Neural progenitor cell (in vitro differentiated cells): ENCODE measurements around the gene ADM5. TPM values are rescaled to one million over a fixed set of nuclear protein-coding genes. Genes with fewer than 3 reads are reported as not detected.

Source experiments
- DNase-seq: peaks from one replicate; pipeline ENCODE4 v3.0.0-alpha.2; 2016; ENCODE audit warnings: low spot score
- H2AFZ ChIP-seq: fragments of 200-600 bp; sonication (generic); replicated peaks from 2 replicates; pipeline ENCODE4 v1.6.1; 2016; ENCODE audit warnings: antibody characterized with exemption
- H3F3A ChIP-seq: fragments of 200-600 bp; sonication (generic); 2 replicates; pipeline ENCODE4 v1.6.1; 2016; ENCODE audit warnings: antibody characterized with exemption, low read depth
- H3K27ac ChIP-seq: fragments of 200-600 bp; sonication (generic); 2 replicates; pipeline ENCODE4 v1.5.1; 2016; ENCODE audit warnings: mild to moderate bottlenecking
- H3K27me3 ChIP-seq: fragments of 200-600 bp; sonication (generic); 2 replicates; pipeline ENCODE4 v1.6.1; 2016; ENCODE audit warnings: mild to moderate bottlenecking, moderate library complexity
- H3K36me3 ChIP-seq: fragments of 200-600 bp; sonication (generic); 2 replicates; pipeline ENCODE4 v1.5.1; 2016
- H3K4me1 ChIP-seq: fragments of 200-600 bp; sonication (generic); 2 replicates; pipeline ENCODE4 v1.6.1; 2016; ENCODE audit warnings: mixed run types
- H3K4me2 ChIP-seq: fragments of 200-600 bp; sonication (generic); 2 replicates; pipeline ENCODE4 v1.6.1; 2016
- H3K4me3 ChIP-seq: fragments of 200-600 bp; sonication (generic); 2 replicates; pipeline ENCODE4 v1.5.1; 2016
- H3K79me2 ChIP-seq: fragments of 200-600 bp; sonication (generic); 2 replicates; pipeline ENCODE4 v1.6.1; 2016; ENCODE audit warnings: low read depth
- H3K9ac ChIP-seq: fragments of 200-600 bp; sonication (generic); 2 replicates; pipeline ENCODE4 v1.6.1; 2016
- H3K9me3 ChIP-seq: fragments of 200-600 bp; sonication (generic); 2 replicates; pipeline ENCODE4 v1.5.1; 2016; ENCODE audit warnings: low read depth
- H4K20me1 ChIP-seq: fragments of 200-600 bp; sonication (generic); 2 replicates; pipeline ENCODE4 v1.6.1; 2016; ENCODE audit warnings: low read depth
- H3K27ac Mint-ChIP-seq: 3 replicates; pipeline ENCODE4 v1.8.0; 2021; ENCODE audit warnings: mixed read lengths
- H3K27me3 Mint-ChIP-seq: 2 replicates; pipeline ENCODE4 v1.8.0; 2022; ENCODE audit warnings: low read depth, mild to moderate bottlenecking, inconsistent platforms, moderate library complexity, mixed read lengths; ENCODE audit not compliant: insufficient read depth
- H3K36me3 Mint-ChIP-seq: 3 replicates; pipeline ENCODE4 v1.8.0; 2021; ENCODE audit warnings: mixed read lengths
- H3K4me1 Mint-ChIP-seq: 3 replicates; pipeline ENCODE4 v1.8.0; 2021; ENCODE audit warnings: mixed read lengths
- H3K4me3 Mint-ChIP-seq: 3 replicates; pipeline ENCODE4 v1.8.0; 2021; ENCODE audit warnings: mild to moderate bottlenecking, moderate library complexity, mixed read lengths
- H3K9me3 Mint-ChIP-seq: 3 replicates; pipeline ENCODE4 v1.8.0; 2020; ENCODE audit warnings: mixed read lengths
- CTCF ChIP-seq: fragments of 200-600 bp; sonication (generic); IDR thresholded peaks from 2 replicates; pipeline ENCODE4 v1.5.1; 2017; ENCODE audit warnings: antibody characterized with exemption, mild to moderate bottlenecking
- EZH2 ChIP-seq: fragments of 200-600 bp; sonication (generic); IDR thresholded peaks from 2 replicates; pipeline ENCODE4 v1.6.1; 2017; ENCODE audit warnings: antibody characterized with exemption, mild to moderate bottlenecking, moderate library complexity
- EZH2phosphoT487 ChIP-seq: fragments of 200-600 bp; sonication (generic); IDR thresholded peaks from 2 replicates; pipeline ENCODE4 v1.6.1; 2017; ENCODE audit warnings: antibody characterized with exemption
- total RNA-seq: library from RNA; depleted of rRNA; stranded (reverse); fragments of >200 nt; gene quantifications from 2 replicates; pipeline ENCODE4 v1.2.3, GENCODE V29; 2015; ENCODE audit warnings: low replicate concordance

Gene ADM5
- total RNA-seq, 1 donor from 2014 or later = 6.0 TPM

GRCh38 chr19:49657493-49658138, 31.8 kb upstream of the ADM5 start:
- H4K20me1 ChIP-seq = peaks cover 24% of the 10 kb centered on the region
- Mint-ChIP-seq H3K36me3 (peaks cover 33% of the 10 kb centered on the region), H3K27ac (no peak overlapping the region), H3K9me3 (no peaks in the 10 kb centered on the region), H3K4me1 (no peaks in the 10 kb centered on the region), H3K4me3 (no peak overlapping the region), H3K27me3 (no peaks in the 10 kb centered on the region)
- peaks cover 4% of the 10 kb centered on the region for H3K36me3 ChIP-seq
- no peaks in the 10 kb centered on the region for H3K27me3 ChIP-seq
- no peaks in the 10 kb centered on the region for H3K9me3 ChIP-seq
- no peak overlapping the region for H3K4me2 ChIP-seq
- no peaks in the 10 kb centered on the region for H3K4me1 ChIP-seq
- H3F3A ChIP-seq = peaks cover 24% of the 10 kb centered on the region
- no peak overlapping the region for H3K9ac ChIP-seq
- H3K4me3 ChIP-seq = no peak overlapping the region
- no peak for DNase-seq
- H3K27ac ChIP-seq = no peak overlapping the region
- TF ChIP-seq EZH2phosphoT487 (no peak), EZH2 (no peak), CTCF (no peak)
- H3K79me2 ChIP-seq = no peaks in the 10 kb centered on the region
- no peak overlapping the region for H2AFZ ChIP-seq

- H3K4me1 Mint-ChIP-seq = no peaks in the 10 kb centered on the region
- Histone ChIP-seq H3K4me3 (no peak overlapping the region), H3K9ac (no peak overlapping the region), H4K20me1 (peaks cover 24% of the 10 kb centered on the region), H3K4me2 (no peak overlapping the region), H3F3A (peaks cover 25% of the 10 kb centered on the region), H3K79me2 (peaks cover under 1% of the 10 kb centered on the region), H2AFZ (no peak overlapping the region), H3K4me1 (no peaks in the 10 kb centered on the region), H3K9me3 (no peaks in the 10 kb centered on the region), H3K36me3 (peaks cover 4% of the 10 kb centered on the region), H3K27ac (no peak overlapping the region), H3K27me3 (no peaks in the 10 kb centered on the region)
- no peak overlapping the region for H3K27ac Mint-ChIP-seq
- DNase-seq = no peak
- H3K36me3 Mint-ChIP-seq = peaks cover 30% of the 10 kb centered on the region
- H3K4me3 Mint-ChIP-seq = no peak overlapping the region
- TF ChIP-seq EZH2 (no peak), EZH2phosphoT487 (no peak)
- no peaks in the 10 kb centered on the region for H3K27me3 Mint-ChIP-seq
- H3K9me3 Mint-ChIP-seq = no peaks in the 10 kb centered on the region
These were observed 31.3 kb upstream of the ADM5 start for GRCh38 chr19:49658139-49658517.

- no peak for DNase-seq
- Histone ChIP-seq H3K79me2 (peaks cover 7% of the 10 kb centered on the region), H3K9me3 (no peaks in the 10 kb centered on the region), H3K9ac (no peak overlapping the region), H3F3A (peaks cover 31% of the 10 kb centered on the region), H4K20me1 (peaks cover 25% of the 10 kb centered on the region), H3K4me3 (no peak overlapping the region), H2AFZ (no peak overlapping the region), H3K4me2 (no peak overlapping the region), H3K27ac (no peak overlapping the region), H3K4me1 (peaks cover under 1% of the 10 kb centered on the region), H3K27me3 (no peaks in the 10 kb centered on the region), H3K36me3 (peaks cover 4% of the 10 kb centered on the region)
- TF ChIP-seq EZH2 = no peak
- no peak for TF ChIP-seq CTCF
- TF ChIP-seq EZH2phosphoT487 = no peak
- H3K27ac Mint-ChIP-seq = no peak overlapping the region
- no peak overlapping the region for H3K4me3 Mint-ChIP-seq
- H3K27me3 Mint-ChIP-seq = no peaks in the 10 kb centered on the region
- no peaks in the 10 kb centered on the region for H3K4me1 Mint-ChIP-seq
- H3K36me3 Mint-ChIP-seq = peaks cover 30% of the 10 kb centered on the region
- H3K9me3 Mint-ChIP-seq = no peaks in the 10 kb centered on the region
These were observed 30.6 kb upstream of the ADM5 start for GRCh38 chr19:49658566-49659442.
